ENCODE measurements around the gene OR1A2.
"Not testable (repeated sequence)": the region's sequence is repeated elsewhere in the genome, so short reads cannot be mapped to it uniquely, and the experiment has no call there.

OR1A2 gene

DNA sequence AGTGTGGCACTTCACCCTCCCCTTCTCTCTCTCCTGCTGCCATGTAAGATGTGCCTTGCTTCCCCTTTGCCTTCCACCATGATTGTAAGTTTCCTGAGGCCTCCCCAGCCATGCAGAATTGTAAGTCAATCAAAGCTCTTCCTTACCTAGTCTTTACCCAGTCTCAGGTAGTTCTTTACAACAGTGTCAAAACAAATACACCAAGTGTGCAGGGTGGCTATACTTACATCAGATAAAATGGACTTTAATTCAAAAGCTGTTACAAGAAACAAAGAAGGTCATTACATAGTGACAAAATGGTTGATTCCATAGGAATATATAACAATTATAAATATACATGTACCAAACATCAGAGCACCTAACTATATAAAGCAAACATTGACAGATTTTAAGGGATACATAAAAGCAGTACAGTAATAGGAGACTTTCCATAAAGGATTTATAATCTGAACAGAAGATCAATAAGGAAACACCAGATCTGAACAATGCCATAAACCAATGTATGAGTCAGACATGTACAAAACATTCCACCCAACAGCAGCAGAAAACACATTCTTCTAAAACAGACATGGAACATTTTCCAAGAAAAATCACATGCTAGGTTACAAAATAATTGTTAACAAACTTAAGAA is 27.5 kb downstream of the OR1A2 start:
- not testable (repeated sequence) for H3K4me3 ChIP-seq (ENCODE audit: low read length); DNase-seq (ENCODE audit: low read depth); H3K9me3 ChIP-seq (ENCODE audit: control insufficient read depth, low read length); H3K9ac ChIP-seq (ENCODE audit: low read length); H3K36me3 ChIP-seq (ENCODE audit: control insufficient read depth, insufficient read depth, low read length, severe bottlenecking); H3K27me3 ChIP-seq (replicated peaks; ENCODE audit: control insufficient read depth, insufficient read depth, low read length); H3K4me1 ChIP-seq (ENCODE audit: control insufficient read depth, insufficient read depth, low read length)

DNA sequence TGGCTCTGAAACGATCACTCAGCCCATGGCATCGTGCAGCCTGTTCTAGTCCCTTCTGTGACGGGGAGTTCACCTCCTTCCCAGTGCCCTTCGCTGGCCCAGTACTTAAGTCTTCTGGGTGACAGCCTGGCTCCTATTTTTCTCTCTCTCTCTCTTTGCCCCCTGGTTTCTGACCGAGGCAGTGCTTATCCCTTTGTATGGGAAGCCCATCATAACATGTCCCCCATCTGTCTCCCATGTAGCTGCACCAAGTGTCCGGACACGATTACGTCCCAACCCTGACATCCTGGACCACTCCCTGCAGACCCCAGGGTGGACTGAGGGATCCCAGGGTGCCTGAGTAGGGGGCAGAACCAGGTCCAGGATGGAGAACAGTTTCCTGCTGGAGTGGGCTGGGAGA is 35.0 kb downstream of the OR1A2 start:
- H3K9me3 ChIP-seq (ENCODE audit: control insufficient read depth, low read length); H3K4me1 ChIP-seq (ENCODE audit: control insufficient read depth, insufficient read depth, low read length); H3K9ac ChIP-seq (ENCODE audit: low read length); H3K27me3 ChIP-seq (replicated peaks; ENCODE audit: control insufficient read depth, insufficient read depth, low read length); H3K4me3 ChIP-seq (ENCODE audit: low read length); DNase-seq (ENCODE audit: low read depth); H3K36me3 ChIP-seq (ENCODE audit: control insufficient read depth, insufficient read depth, low read length, severe bottlenecking): not testable (repeated sequence)

DNA sequence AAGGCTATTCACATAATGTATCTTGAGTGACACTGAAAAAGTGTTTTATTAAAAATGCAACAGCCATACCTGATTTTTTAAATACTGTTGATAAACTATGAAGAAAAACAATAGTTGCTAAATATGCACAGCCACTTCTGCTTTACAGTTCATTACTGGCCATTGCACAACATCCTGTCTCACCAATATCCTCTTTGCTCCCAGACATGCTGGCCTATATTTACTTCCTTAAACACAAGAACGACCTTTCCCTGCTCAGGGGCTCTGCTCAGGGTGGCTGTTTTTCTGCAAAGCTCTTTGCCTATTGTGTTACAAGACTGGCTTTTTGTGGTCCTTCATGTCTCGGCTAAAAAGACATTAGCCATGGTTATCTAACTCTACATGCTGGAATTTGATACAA is 41.4 kb downstream of the OR1A2 start:
- not testable (repeated sequence) for H3K4me3 ChIP-seq (ENCODE audit: low read length); H3K4me1 ChIP-seq (ENCODE audit: control insufficient read depth, insufficient read depth, low read length); H3K9me3 ChIP-seq (ENCODE audit: control insufficient read depth, low read length); H3K9ac ChIP-seq (ENCODE audit: low read length); H3K36me3 ChIP-seq (ENCODE audit: control insufficient read depth, insufficient read depth, low read length, severe bottlenecking); H3K27me3 ChIP-seq (replicated peaks; ENCODE audit: control insufficient read depth, insufficient read depth, low read length); DNase-seq (ENCODE audit: low read depth)

DNA sequence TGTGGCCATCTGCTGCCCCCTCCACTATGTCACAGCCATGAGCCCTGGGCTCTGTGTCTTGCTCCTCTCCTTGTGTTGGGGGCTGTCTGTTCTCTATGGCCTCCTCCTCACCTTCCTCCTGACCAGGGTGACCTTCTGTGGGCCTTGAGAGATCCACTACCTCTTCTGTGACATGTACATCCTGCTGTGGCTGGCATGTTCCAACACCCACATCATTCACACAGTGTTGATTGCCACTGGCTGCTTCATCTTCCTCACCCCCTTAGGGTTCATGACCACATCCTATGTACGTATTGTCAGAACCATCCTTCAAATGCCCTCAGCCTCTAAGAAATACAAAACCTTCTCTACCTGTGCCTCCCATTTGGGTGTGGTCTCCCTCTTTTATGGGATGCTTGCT is 43.7 kb downstream of the OR1A2 start:
- not testable (repeated sequence) for H3K9ac ChIP-seq (ENCODE audit: low read length); H3K27me3 ChIP-seq (replicated peaks; ENCODE audit: control insufficient read depth, insufficient read depth, low read length); H3K9me3 ChIP-seq (ENCODE audit: control insufficient read depth, low read length); DNase-seq (ENCODE audit: low read depth); H3K4me1 ChIP-seq (ENCODE audit: control insufficient read depth, insufficient read depth, low read length); H3K4me3 ChIP-seq (ENCODE audit: low read length); H3K36me3 ChIP-seq (ENCODE audit: control insufficient read depth, insufficient read depth, low read length, severe bottlenecking)

DNA sequence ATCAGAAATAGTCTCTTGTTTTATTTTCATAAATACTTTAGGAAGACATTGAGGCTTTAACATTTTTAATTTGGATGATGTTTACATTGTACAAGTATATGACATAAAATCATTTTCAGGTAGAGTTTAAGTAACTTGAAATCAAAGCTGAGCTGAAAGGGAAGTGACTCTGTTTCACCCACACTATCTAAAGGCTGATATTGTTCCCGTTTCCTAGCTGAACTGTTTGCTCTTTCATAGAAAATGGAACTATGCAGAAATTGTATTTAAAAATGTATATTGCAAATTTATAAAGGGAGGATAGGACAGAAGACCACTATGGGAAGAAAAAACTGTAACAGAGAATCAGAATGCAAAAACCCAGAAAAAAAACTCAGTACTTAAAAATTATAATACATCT is 47.5 kb downstream of the OR1A2 start:
- not testable (repeated sequence) for H3K4me3 ChIP-seq (ENCODE audit: low read length); H3K9ac ChIP-seq (ENCODE audit: low read length); DNase-seq (ENCODE audit: low read depth); H3K36me3 ChIP-seq (ENCODE audit: control insufficient read depth, insufficient read depth, low read length, severe bottlenecking); H3K27me3 ChIP-seq (replicated peaks; ENCODE audit: control insufficient read depth, insufficient read depth, low read length); H3K4me1 ChIP-seq (ENCODE audit: control insufficient read depth, insufficient read depth, low read length); H3K9me3 ChIP-seq (ENCODE audit: control insufficient read depth, low read length)

Measured in adipocyte (in vitro differentiated cells).